Measurements from ENCODE around the gene WNK2.

WNK2 gene

GRCh38 chr9:93218161-93218560 lies 34.2 kb downstream of the WNK2 start:
- no peak for TF ChIP-seq CTCF (IDR thresholded peaks at IDR 0.05; ENCODE audit: control insufficient read depth, insufficient read depth, low read depth, low read length, missing control alignments)
- H3K4me3 ChIP-seq (ENCODE audit: control insufficient read depth, low read depth, low read length) = no peak overlapping the region
- DNase-seq (ENCODE audit: low read depth) = no peak

DNA sequence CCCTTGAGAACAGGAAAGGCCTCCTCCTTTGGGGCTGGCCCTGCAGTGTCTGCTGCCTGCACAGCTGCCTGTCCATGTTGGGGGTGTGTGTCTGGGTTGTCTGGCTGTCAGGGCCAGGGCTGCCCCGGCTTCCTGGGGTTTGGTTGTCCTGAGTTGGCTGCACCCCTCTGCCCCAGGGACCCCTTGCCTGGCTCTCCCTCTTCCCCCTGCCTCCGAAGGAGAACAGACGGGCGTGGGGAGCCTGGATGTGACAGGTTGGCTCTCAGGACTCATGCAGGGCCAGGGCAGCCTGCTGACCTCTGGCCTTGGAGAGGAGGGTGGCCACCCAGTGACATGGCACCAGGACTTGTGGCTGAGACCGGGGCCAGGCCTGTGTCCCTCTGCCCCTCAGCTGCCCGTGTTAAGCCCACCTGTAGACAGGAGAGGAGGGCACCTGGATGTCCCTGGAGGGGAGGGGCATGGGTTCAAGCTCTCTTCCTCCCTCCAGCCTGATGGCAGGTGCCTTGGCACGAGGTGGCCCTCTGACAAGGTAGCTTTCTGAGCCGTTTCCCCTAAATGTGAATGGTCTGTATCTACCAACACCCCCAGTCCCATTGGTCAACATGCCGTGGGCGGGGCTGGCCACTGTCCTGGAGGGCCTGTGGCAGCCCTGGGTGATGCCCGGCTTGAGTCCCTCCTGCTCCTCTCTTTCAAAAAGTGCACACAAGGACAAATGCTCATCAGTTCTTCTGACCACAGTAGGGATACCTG lies 34.9 kb downstream of the WNK2 start:
- DNase-seq (ENCODE audit: low read depth) = no peak
- TF ChIP-seq CTCF (IDR thresholded peaks at IDR 0.05; ENCODE audit: control insufficient read depth, insufficient read depth, low read depth, low read length, missing control alignments) = no peak

GRCh38 chr9:93219692-93220091 lies 35.8 kb downstream of the WNK2 start:
- H3K4me3 ChIP-seq (ENCODE audit: control insufficient read depth, low read depth, low read length) = no peak overlapping the region
- TF ChIP-seq CTCF (IDR thresholded peaks at IDR 0.05; ENCODE audit: control insufficient read depth, insufficient read depth, low read depth, low read length, missing control alignments) = no peak
- no peak for DNase-seq (ENCODE audit: low read depth)

More for the DNA sequence above, 34.9 kb downstream of the WNK2 start:
- H3K4me3 ChIP-seq (ENCODE audit: control insufficient read depth, low read depth, low read length) = no peak overlapping the region

DNA sequence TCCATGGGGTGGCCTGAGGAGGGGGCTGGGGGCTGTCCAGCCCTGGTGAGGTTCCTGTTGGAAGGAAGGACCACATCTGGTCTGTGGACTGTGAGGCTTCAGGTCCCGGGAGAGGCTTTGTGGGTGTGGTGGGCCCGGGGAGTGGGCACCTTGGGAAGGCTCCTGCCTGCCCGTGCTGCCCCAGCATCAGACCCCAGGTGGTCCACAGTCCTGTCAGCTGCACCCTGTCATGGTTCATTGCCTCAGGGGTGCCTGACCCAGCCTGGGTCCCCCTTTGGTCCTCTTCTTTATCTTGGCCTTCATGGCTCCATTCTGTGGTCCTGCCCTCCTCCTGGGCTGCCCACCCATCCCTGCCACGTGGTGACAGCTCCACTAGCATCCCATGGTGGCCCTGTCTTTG lies 36.7 kb downstream of the WNK2 start:
- no peak overlapping the region for H3K4me3 ChIP-seq (ENCODE audit: control insufficient read depth, low read depth, low read length)
- no peak for TF ChIP-seq CTCF (IDR thresholded peaks at IDR 0.05; ENCODE audit: control insufficient read depth, insufficient read depth, low read depth, low read length, missing control alignments)
- no peak for DNase-seq (ENCODE audit: low read depth)

GRCh38 chr9:93221044-93221443 lies 37.1 kb downstream of the WNK2 start:
- H3K4me3 ChIP-seq (ENCODE audit: control insufficient read depth, low read depth, low read length) = no peak overlapping the region
- TF ChIP-seq CTCF (IDR thresholded peaks at IDR 0.05; ENCODE audit: control insufficient read depth, insufficient read depth, low read depth, low read length, missing control alignments) = no peak
- no peak for DNase-seq (ENCODE audit: low read depth)

DNA sequence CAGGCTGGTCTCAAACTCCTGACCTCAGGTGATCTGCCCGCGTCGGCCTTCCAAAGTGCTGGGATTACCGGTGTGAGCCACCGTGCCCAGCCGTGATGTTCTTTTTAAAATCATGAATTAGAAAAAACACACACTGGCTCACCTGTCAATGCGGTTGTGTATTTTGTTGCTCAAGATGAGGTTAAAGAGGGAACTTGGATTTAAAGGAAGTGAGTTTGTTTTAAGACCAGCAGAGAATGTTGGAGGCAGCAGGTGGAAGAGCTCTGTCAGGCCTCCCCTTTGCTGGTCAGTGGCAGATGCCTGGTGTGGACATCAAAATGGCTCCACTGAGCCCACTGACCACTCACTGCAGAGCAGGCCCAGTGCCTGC lies 38.9 kb downstream of the WNK2 start:
- H3K4me3 ChIP-seq (ENCODE audit: control insufficient read depth, low read depth, low read length) = no peak overlapping the region
- DNase-seq (ENCODE audit: low read depth) = no peak
- TF ChIP-seq CTCF (IDR thresholded peaks at IDR 0.05; ENCODE audit: control insufficient read depth, insufficient read depth, low read depth, low read length, missing control alignments) = no peak

All from AG09309 (cell line).